Measurements from ENCODE around the gene TMEM40. TPM values are rescaled to one million over a fixed set of nuclear protein-coding genes. Genes with fewer than 3 reads are reported as not detected.

TMEM40 gene
- total and polyA plus RNA-seq, 2 of the 13 experiments (the other 11 are each of a cell fraction or from before 2014, with no cell fraction given), result 0.16 TPM; not detected in 1

DNA sequence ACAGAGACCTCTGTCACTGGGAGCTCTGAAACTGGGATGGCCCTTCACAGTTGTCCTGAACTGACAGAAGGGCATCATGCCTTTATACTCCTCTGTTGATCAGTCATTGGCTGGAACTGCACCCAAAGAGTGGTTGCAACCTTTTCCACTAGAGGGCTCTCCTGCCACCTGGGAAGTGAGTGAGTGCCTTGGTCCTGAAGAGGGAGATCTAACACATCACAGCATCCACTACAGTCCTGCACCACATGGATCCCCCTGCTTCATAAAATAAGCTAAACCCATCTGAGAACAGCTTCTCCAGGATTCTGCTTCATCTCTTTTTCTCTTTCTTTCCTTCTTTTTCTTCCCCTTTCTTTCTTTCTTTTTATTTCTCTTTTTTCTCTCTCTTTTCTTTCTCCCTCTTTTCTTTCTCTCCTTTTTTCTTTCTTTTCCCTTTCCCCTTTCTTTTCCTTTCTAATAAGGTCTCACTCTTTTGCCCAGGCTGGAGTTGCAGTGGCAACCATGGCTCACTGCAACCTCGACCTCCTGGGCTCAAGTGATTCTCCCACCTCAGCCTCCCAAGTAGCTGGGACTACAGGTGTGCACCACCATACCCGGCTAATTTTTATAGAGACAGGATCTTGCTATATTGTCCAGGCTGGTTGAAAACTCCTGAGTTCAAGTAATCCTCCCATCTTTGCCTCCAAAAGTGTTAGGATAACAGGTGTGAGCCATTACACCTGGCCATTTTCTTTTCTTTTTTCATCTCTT, 52.4 kb downstream of the TMEM40 start (continued):
- TF ChIP-seq, protein P1, sequence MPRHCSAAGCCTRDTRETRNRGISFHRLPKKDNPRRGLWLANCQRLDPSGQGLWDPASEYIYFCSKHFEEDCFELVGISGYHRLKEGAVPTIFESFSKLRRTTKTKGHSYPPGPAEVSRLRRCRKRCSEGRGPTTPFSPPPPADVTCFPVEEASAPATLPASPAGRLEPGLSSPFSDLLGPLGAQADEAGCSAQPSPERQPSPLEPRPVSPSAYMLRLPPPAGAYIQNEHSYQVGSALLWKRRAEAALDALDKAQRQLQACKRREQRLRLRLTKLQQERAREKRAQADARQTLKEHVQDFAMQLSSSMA (CRISPR knock-in tag; IDR thresholded peaks at IDR 0.05), result no peak
- TF ChIP-seq SIN3B (IDR thresholded peaks at IDR 0.05; ENCODE audit: low read length) (no peak), FLYWCH1 (CRISPR knock-in tag; IDR thresholded peaks at IDR 0.05) (no peak)

GRCh38 chr3:12705981-12706380, 53.1 kb downstream of the TMEM40 start:
- POLR2A ChIA-PET, result no interaction called here
- in situ Hi-C loops (cut with HindIII; ENCODE audit: extremely low pct_ligation_motif_present, low pct_unique_long_range_greater_than_20kb), result no loop called here
- FAIRE-seq, result no peak

More at GRCh38 chr3:12705981-12706380, 53.1 kb downstream of the TMEM40 start:
- no peak overlapping the region for H3K4me3 ChIP-seq (replicated peaks in 1 of 3; ENCODE audit: insufficient read depth in 1 of 3, low read depth in 2 of 3, low read length in 3 of 3)
- no TSS peak for BruUV-seq (replicated peaks)
- no peaks in the 10 kb centered on the region for H4K20me1 ChIP-seq (ENCODE audit: insufficient read depth, low read length)
- no peaks in the 10 kb centered on the region for H3K36me3 ChIP-seq (replicated peaks in 1 of 2; ENCODE audit: control insufficient read depth in 1 of 2, insufficient read depth in 2 of 2, low read length in 2 of 2)
- H3K27ac ChIP-seq (ENCODE audit: extremely low read length, insufficient read depth, low read length), result no peak overlapping the region
- H3K27me3 ChIP-seq (ENCODE audit: control insufficient read depth in 1 of 2, insufficient read depth in 2 of 2, low read length in 2 of 2), result peaks cover 0 to 3% of the 10 kb centered on the region in 2 experiments; a peak in 1 of 5 replicates
- no peaks in the 10 kb centered on the region for H3K9me3 ChIP-seq (ENCODE audit: low read length)
- intact Hi-C loops (cut with micrococcal nuclease; ENCODE audit: unreplicated experiment), result loop anchor here (1.0 to 2.0 kb wide), 2 partner anchors 15 to 101 kb away; no protein-coding TSS in a partner anchor
- DNase-seq (ENCODE audit: low spot score), result no peak
- ATAC-seq, result no peak
- no peak overlapping the region for H3K4me2 ChIP-seq (ENCODE audit: low read depth, low read length)
- TF ChIP-seq CEBPB (IDR thresholded peaks at IDR 0.05; ENCODE audit: borderline replicate concordance, low read depth, low read length), result no peak
- no peak for TF ChIP-seq KDM2A (CRISPR knock-in tag; IDR thresholded peaks at IDR 0.05; ENCODE audit: borderline replicate concordance, low read depth)
- TF ChIP-seq ZNF740 (CRISPR knock-in tag; IDR thresholded peaks at IDR 0.05), result no peak
- TF ChIP-seq KAT2B (IDR thresholded peaks at IDR 0.05; ENCODE audit: borderline replicate concordance, low read depth, low read length), result no peak
- no peak for TF ChIP-seq CENPT (CRISPR knock-in tag; IDR thresholded peaks at IDR 0.05; ENCODE audit: low read depth)
- TF ChIP-seq NR3C1 (CRISPR knock-in tag; IDR thresholded peaks at IDR 0.05), result no peak
- no peak for TF ChIP-seq SETDB1 (CRISPR knock-in tag; IDR thresholded peaks at IDR 0.05; ENCODE audit: borderline replicate concordance)
- no peak for TF ChIP-seq NFIC (IDR thresholded peaks at IDR 0.05; ENCODE audit: low read length)
- no peak for TF ChIP-seq ZNF235 (CRISPR knock-in tag; IDR thresholded peaks at IDR 0.05; ENCODE audit: borderline replicate concordance)
- no peak for TF ChIP-seq FOXA1 (IDR thresholded peaks at IDR 0.05)
- no peak for TF ChIP-seq FOXA1 (CRISPR knock-in tag; IDR thresholded peaks at IDR 0.05)
- TF ChIP-seq ZNF143 (CRISPR knock-in tag; IDR thresholded peaks at IDR 0.05), result no peak
- TF ChIP-seq CHD2 (IDR thresholded peaks at IDR 0.05; ENCODE audit: low read depth, low read length), result no peak
- no peak for TF ChIP-seq GATAD1 (CRISPR knock-in tag; IDR thresholded peaks at IDR 0.05)
- TF ChIP-seq TARDBP (CRISPR knock-in tag; IDR thresholded peaks at IDR 0.05), result no peak
- no peak for TF ChIP-seq HNRNPLL (IDR thresholded peaks at IDR 0.05; ENCODE audit: low read depth, low read length, poor library complexity, severe bottlenecking)
- TF ChIP-seq ATF7 (IDR thresholded peaks at IDR 0.05), result no peak
- TF ChIP-seq ATF7 (CRISPR knock-in tag; IDR thresholded peaks at IDR 0.05), result no peak
- TF ChIP-seq JDP2 (CRISPR knock-in tag; IDR thresholded peaks at IDR 0.05; ENCODE audit: borderline replicate concordance), result no peak
- TF ChIP-seq ATF7-NPFF (CRISPR knock-in tag; IDR thresholded peaks at IDR 0.05; ENCODE audit: low read depth), result no peak
- 86% methylated on average over 1 of the region's 1 CpG for WGBS (ENCODE audit: low lambda C conversion rate)
- H3K9ac ChIP-seq (ENCODE audit: insufficient read depth, low read depth, low read length), result no peak overlapping the region
- peaks cover 20% of the 10 kb centered on the region; the same call in 1 of the 2 replicates for H3K4me1 ChIP-seq (ENCODE audit: insufficient read depth, low read length)
- H2AFZ ChIP-seq (ENCODE audit: low read length), result no peak overlapping the region
- no peaks in the 10 kb centered on the region for H3K79me2 ChIP-seq (ENCODE audit: insufficient read depth, low read length)
- CTCF ChIA-PET (ENCODE audit: low intra/inter-chr PET ratio, low total read pairs), result interaction anchor here (1.5 kb wide), 1 partner anchor 14 kb away, joined by 6 read pairs; no protein-coding TSS in a partner anchor
